ENCODE measurements around the gene TGM2.

DNA sequence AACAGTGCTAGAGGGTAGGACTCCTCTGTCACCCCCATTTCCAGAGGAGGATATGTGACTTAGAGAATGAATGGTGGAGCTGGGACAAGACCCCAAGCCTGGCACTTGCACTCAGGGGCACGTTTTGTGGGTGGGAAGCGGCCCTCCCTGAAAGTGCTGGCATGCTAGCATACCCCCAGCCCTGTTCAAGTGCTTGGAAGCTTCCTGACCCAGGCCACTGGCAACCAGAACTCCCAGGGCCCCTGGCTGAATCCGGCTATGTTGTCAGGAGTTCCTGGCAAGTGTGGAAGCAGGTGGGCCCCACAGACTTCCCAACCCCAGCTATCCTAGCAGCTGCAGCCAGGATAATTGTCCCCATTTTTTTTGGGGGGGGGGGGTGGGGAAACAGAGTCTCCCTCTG, 35.6 kb upstream of the TGM2 start:
- TF ChIP-seq, protein P1, sequence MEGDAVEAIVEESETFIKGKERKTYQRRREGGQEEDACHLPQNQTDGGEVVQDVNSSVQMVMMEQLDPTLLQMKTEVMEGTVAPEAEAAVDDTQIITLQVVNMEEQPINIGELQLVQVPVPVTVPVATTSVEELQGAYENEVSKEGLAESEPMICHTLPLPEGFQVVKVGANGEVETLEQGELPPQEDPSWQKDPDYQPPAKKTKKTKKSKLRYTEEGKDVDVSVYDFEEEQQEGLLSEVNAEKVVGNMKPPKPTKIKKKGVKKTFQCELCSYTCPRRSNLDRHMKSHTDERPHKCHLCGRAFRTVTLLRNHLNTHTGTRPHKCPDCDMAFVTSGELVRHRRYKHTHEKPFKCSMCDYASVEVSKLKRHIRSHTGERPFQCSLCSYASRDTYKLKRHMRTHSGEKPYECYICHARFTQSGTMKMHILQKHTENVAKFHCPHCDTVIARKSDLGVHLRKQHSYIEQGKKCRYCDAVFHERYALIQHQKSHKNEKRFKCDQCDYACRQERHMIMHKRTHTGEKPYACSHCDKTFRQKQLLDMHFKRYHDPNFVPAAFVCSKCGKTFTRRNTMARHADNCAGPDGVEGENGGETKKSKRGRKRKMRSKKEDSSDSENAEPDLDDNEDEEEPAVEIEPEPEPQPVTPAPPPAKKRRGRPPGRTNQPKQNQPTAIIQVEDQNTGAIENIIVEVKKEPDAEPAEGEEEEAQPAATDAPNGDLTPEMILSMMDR (IDR thresholded peaks at IDR 0.05): no peak
- TF ChIP-seq POLR2A (IDR thresholded peaks at IDR 0.05): no peak
- no peak for TF ChIP-seq EP300 (IDR thresholded peaks at IDR 0.05; ENCODE audit: low read depth)
